Esophagus squamous epithelium (tissue), 5 donors: Measurements from ENCODE around the gene SPEF2. TPM values are rescaled to one million over a fixed set of nuclear protein-coding genes. Genes with fewer than 3 reads are reported as not detected.

Experiments used
- DNase-seq: peaks from one replicate; lab custom pipeline; 2025; lab: John Stamatoyannopoulos, UW
- H3K27ac ChIP-seq, 4 donors: fragments of 200-600 bp; sonication (generic); one replicate each; pipeline ENCODE4 v1.5.1; 2016 to 2019; ENCODE audit warnings: mild to moderate bottlenecking in 1 of 4
- H3K27me3 ChIP-seq, 4 donors: fragments of 200-600 bp; sonication (generic); 1 replicate in 3 of 4; 2 replicates in 1 of 4; pipeline versions ENCODE4 v1.5.1 to v1.6.0; 2017 to 2021; ENCODE audit warnings: antibody characterized with exemption in 1 of 4
- H3K36me3 ChIP-seq, 3 donors: fragments of 200-600 bp; sonication (generic); one replicate each; pipeline ENCODE4 v1.5.1; 2016 to 2019
- H3K4me1 ChIP-seq, 3 donors: fragments of 200-600 bp; sonication (generic); one replicate each; pipeline ENCODE4 v1.5.1; 2017 to 2019
- H3K4me3 ChIP-seq, 4 donors: fragments of 200-600 bp; sonication (generic); 1 replicate in 3 of 4; 2 replicates in 1 of 4; pipeline ENCODE4 v1.5.1; 2016 to 2019; ENCODE audit warnings: mild to moderate bottlenecking in 2 of 4, moderate library complexity in 1 of 4
- H3K9me3 ChIP-seq, 3 donors: fragments of 200-600 bp; sonication (generic); one replicate each; pipeline ENCODE4 v1.5.1; 2016 to 2019
- POLR2A ChIP-seq, 4 donors: fragments of 450-650 bp; IDR thresholded peaks; one replicate each; pipeline ENCODE4 v1.6.1; 2017; ENCODE audit warnings: antibody characterized with exemption in 4 of 4, mild to moderate bottlenecking in 4 of 4, moderate library complexity in 3 of 4
- WGBS, 2 donors: methylation state at CpG; one replicate each; pipeline ENCODE4 v1.1.5; 2018; 5-methylcytosine and 5-hydroxymethylcytosine counted together
- intact Hi-C: fragments of 100-400 bp; cut with DNase I; formaldehyde crosslinking; loops from one replicate; pipeline ENCODE4 v1.15.0; 2022
- small RNA-seq, 4 donors: library from RNA; depleted of rRNA; stranded (forward); fragments of <200 nt; gene quantifications; one replicate each; pipeline ENCODE3, GENCODE V24; 2016
- total RNA-seq, 4 donors: library from RNA; depleted of rRNA; stranded (reverse); fragments of >200 nt; gene quantifications; one replicate each; pipeline ENCODE4 v1.1.0, GENCODE V29; 2016
- TF ChIP-seq, protein P1 (sequence below), 6 experiments: fragments of 450-650 bp in 4 of 6; fragments of 200-600 bp in 2 of 6; sonication (generic) in 2 of 6; IDR thresholded peaks; one replicate each; pipeline ENCODE4 v1.5.1; 2016 to 2019; ENCODE audit warnings: antibody characterized with exemption in 6 of 6, mild to moderate bottlenecking in 4 of 6, moderate library complexity in 4 of 6
- donor health status: DM: yes; HTN: yes; CAD: no.

Gene SPEF2
- total RNA-seq, 4 donors from 2014 or later: 1.2 to 6.1 (median 3.0) TPM

DNA sequence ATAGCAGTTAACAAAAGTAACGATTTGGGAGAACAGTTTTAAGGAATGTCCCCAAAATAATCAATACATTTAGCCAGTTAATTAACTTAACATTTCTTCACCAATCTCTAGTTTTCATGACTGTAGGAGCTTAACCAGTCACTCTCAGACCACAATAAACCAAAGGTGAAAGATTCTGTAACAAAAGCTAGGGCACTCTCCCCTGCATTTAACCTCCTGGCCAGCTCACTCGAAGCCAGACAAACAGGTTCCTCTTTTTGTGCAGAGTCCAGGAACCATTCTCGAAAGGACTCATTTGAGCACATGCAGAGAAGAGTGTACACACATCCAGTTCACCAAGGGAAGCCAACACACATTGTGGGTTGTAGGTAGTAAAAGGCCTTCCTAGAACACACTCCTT lies 245.5 kb downstream of the SPEF2 start:
- DNase-seq: no peak

More for the DNA sequence above, 245.5 kb downstream of the SPEF2 start:
- WGBS, 2 donors: 45 to 69% methylated on average over 2 to 3 of the region's 3 CpGs
- no peak for TF ChIP-seq POLR2A (IDR thresholded peaks at IDR 0.05)
- TF ChIP-seq, protein P1, sequence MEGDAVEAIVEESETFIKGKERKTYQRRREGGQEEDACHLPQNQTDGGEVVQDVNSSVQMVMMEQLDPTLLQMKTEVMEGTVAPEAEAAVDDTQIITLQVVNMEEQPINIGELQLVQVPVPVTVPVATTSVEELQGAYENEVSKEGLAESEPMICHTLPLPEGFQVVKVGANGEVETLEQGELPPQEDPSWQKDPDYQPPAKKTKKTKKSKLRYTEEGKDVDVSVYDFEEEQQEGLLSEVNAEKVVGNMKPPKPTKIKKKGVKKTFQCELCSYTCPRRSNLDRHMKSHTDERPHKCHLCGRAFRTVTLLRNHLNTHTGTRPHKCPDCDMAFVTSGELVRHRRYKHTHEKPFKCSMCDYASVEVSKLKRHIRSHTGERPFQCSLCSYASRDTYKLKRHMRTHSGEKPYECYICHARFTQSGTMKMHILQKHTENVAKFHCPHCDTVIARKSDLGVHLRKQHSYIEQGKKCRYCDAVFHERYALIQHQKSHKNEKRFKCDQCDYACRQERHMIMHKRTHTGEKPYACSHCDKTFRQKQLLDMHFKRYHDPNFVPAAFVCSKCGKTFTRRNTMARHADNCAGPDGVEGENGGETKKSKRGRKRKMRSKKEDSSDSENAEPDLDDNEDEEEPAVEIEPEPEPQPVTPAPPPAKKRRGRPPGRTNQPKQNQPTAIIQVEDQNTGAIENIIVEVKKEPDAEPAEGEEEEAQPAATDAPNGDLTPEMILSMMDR (IDR thresholded peaks at IDR 0.05): no peak
- Histone ChIP-seq H3K36me3 (no peaks in the 10 kb centered on the region), H3K27ac (no peak overlapping the region), H3K4me1 (peaks cover 0 to 4% (median 0%) of the 10 kb centered on the region in 3 donors), H3K9me3 (no peaks in the 10 kb centered on the region), H3K27me3 (no peaks in the 10 kb centered on the region), H3K4me3 (no peak overlapping the region)
- intact Hi-C loops: no loop called here

Small RNA genes lying within 50 kb of the gene (small RNA-seq; reads per million reads assigned to genes)
- gene RNU7-130P: 0 reads per million in 4 donors

Other genes starting within 250 kb of the SPEF2 start
- gene IL7R, start 239.0 kb downstream of the SPEF2 start, total RNA-seq: 10 to 100 TPM in 3 of 4 donors, 1 to 10 TPM in 1; 4.4 to 19.1 (median 11.1) TPM